K562 (cell line): ENCODE results near the gene ATP5F1D. TPM values are rescaled to one million over a fixed set of nuclear protein-coding genes. Genes with fewer than 3 reads are reported as not detected.

ENCODE experiments used
- ATF1 ChIP-seq, 2 experiments: fragments of 450-650 bp in 1 of 2; IDR thresholded peaks; 2 replicates each; pipeline ENCODE4 v1.6.1; 2016; ENCODE audit warnings: missing compliant biosample characterization in 1 of 2, missing genetic modification characterization in 1 of 2
- CCNT2 ChIP-seq: IDR thresholded peaks from 2 replicates; pipeline ENCODE4 v1.6.1; 2011; ENCODE audit warnings: borderline replicate concordance, low read depth, mild to moderate bottlenecking, moderate library complexity, mixed read lengths, low read length; ENCODE audit not compliant: insufficient read length; ENCODE audit errors: extremely low read depth
- DNMT1 ChIP-seq: fragments of 450-650 bp; IDR thresholded peaks from 2 replicates; pipeline ENCODE4 v1.6.1; 2016; ENCODE audit warnings: antibody characterized with exemption, mild to moderate bottlenecking
- E2F6 ChIP-seq, 2 experiments: IDR thresholded peaks; 2 replicates each; pipeline ENCODE4 v1.6.1; 2011; ENCODE audit warnings: borderline replicate concordance in 1 of 2, control low read depth in 1 of 2, low read depth in 1 of 2, low read length in 1 of 2, mild to moderate bottlenecking in 1 of 2, mixed read lengths in 1 of 2, moderate library complexity in 1 of 2; ENCODE audit not compliant: insufficient read depth in 1 of 2, insufficient read length in 1 of 2, poor library complexity in 1 of 2, severe bottlenecking in 1 of 2; ENCODE audit errors: extremely low read depth in 1 of 2
- E2F8 ChIP-seq: fragments of 450-650 bp; IDR thresholded peaks from 2 replicates; pipeline ENCODE4 v1.7.1; 2018; ENCODE audit warnings: mild to moderate bottlenecking, low read depth; ENCODE audit not compliant: partially characterized antibody
- EP400 ChIP-seq: fragments of 450-650 bp; IDR thresholded peaks from 2 replicates; pipeline ENCODE4 v1.6.1; 2017; ENCODE audit warnings: antibody characterized with exemption, mild to moderate bottlenecking, moderate library complexity
- MAFF ChIP-seq: IDR thresholded peaks from 2 replicates; pipeline ENCODE4 v1.6.1; 2012; ENCODE audit warnings: low read length, improper control_type of control experiment
- MBD2 ChIP-seq: sonication (generic); IDR thresholded peaks from 2 replicates; pipeline ENCODE4 v1.6.1; 2016; ENCODE audit warnings: low read depth, borderline replicate concordance
- PHB ChIP-seq: fragments of 250-450 bp; sonication (Bioruptor Pico); IDR thresholded peaks from 2 replicates; pipeline ENCODE4 v1.5.0; 2021
- POLR3A ChIP-seq: IDR thresholded peaks from 2 replicates; pipeline ENCODE4 v1.6.1; 2011; ENCODE audit warnings: borderline replicate concordance, mild to moderate bottlenecking, moderate library complexity; ENCODE audit not compliant: insufficient read length, insufficient read depth; ENCODE audit errors: extremely low read depth
- PRDM10 ChIP-seq: fragments of 450-650 bp; IDR thresholded peaks from 2 replicates; pipeline ENCODE4 v1.6.1; 2018; ENCODE audit not compliant: partially characterized antibody
- RFX1 ChIP-seq: fragments of 450-650 bp; IDR thresholded peaks from 2 replicates; pipeline ENCODE4 v1.6.1; 2016; ENCODE audit warnings: mild to moderate bottlenecking, moderate library complexity
- SAFB ChIP-seq: fragments of 200-400 bp; formaldehyde crosslinking; IDR thresholded peaks from 2 replicates; pipeline ENCODE4 v1.6.1; 2017; ENCODE audit warnings: low read depth, low read length, borderline replicate concordance
- SAFB2 ChIP-seq: fragments of 200-400 bp; formaldehyde crosslinking; IDR thresholded peaks from 2 replicates; pipeline ENCODE4 v1.6.1; 2018; ENCODE audit warnings: borderline replicate concordance, low read length, low read depth, moderate library complexity; ENCODE audit not compliant: severe bottlenecking
- SLC30A9 ChIP-seq: fragments of 250-450 bp; sonication (Bioruptor Pico); IDR thresholded peaks from 2 replicates; pipeline ENCODE4 v1.8.0; 2022; ENCODE audit warnings: mild to moderate bottlenecking, moderate library complexity
- ZBTB2 ChIP-seq: fragments of 450-650 bp; IDR thresholded peaks from 2 replicates; pipeline ENCODE4 v1.6.1; 2016; ENCODE audit warnings: antibody characterized with exemption
- ZNF174 ChIP-seq: fragments of 250-450 bp; sonication (Bioruptor Pico); IDR thresholded peaks from 2 replicates; pipeline ENCODE4 v1.4.0; 2020; ENCODE audit warnings: mild to moderate bottlenecking
- ZNF551 ChIP-seq: fragments of 250-450 bp; sonication (Bioruptor Pico); IDR thresholded peaks from 2 replicates; pipeline ENCODE4 v1.5.0; 2021; ENCODE audit warnings: mild to moderate bottlenecking, moderate library complexity
- polyA plus RNA-seq, 8 experiments: library from polyadenylated mRNA; depleted of rRNA in 4 of 8; stranded (reverse) in 5 of 8; unstranded in 3 of 8; fragments of >200 nt; fragmentation: Nextera tagmentation in 2 of 8; fragmentation: Illumina TruSeq in 1 of 8; extraction: Ambion mirVana in 2 of 8; extraction: Trizol in 1 of 8; gene quantifications; 2 replicates each; pipeline versions ENCODE4 v1.2.1 to v1.2.3, GENCODE V29; 2011 to 2014; ENCODE audit warnings: inconsistent platforms in 1 of 8, missing spikeins in 1 of 8
- total RNA-seq, 7 experiments: library from RNA; depleted of rRNA in 6 of 7; stranded (reverse); fragments of >200 nt in 6 of 7; fragmentation: Illumina TruSeq in 2 of 7; extraction: Trizol in 2 of 7; gene quantifications; 2 replicates each; pipeline versions ENCODE4 v1.2.1 to v1.2.3, GENCODE V29; 2011 to 2021; ENCODE audit warnings: low replicate concordance in 1 of 7

ATP5F1D gene
- total and polyA plus RNA-seq, 9 of the 15 experiments (the other 6 are each of a cell fraction or from before 2014, with no cell fraction given): 3.9 to 409 (median 36.8) TPM

- no peak for TF ChIP-seq ATF1 (CRISPR knock-in tag; IDR thresholded peaks at IDR 0.05)
- TF ChIP-seq ATF1 (tag; IDR thresholded peaks at IDR 0.05): no peak; the same call in 1 of the 2 replicates
- TF ChIP-seq MBD2: no peak; the same call in 1 of the 2 replicates
- no peak for TF ChIP-seq MAFF
- no peak for TF ChIP-seq CCNT2
- TF ChIP-seq ZBTB2: peak; percentile 85
- no peak for TF ChIP-seq DNMT1
- no peak for TF ChIP-seq ZNF174 (CRISPR knock-in tag)
- TF ChIP-seq PRDM10: no peak
- no peak for TF ChIP-seq EP400
- TF ChIP-seq POLR3A: no peak
- TF ChIP-seq SAFB2: no peak
- no peak for TF ChIP-seq PHB (CRISPR knock-in tag)
- peak; percentile 84; the same call in 1 of the 2 replicates for TF ChIP-seq SAFB
- TF ChIP-seq RFX1: no peak
- no peak for TF ChIP-seq E2F6 (IDR thresholded peaks at IDR 0.05; ENCODE audit: borderline replicate concordance in 1 of 2, extremely low read depth in 1 of 2, insufficient read depth in 1 of 2, insufficient read length in 1 of 2, low read depth in 1 of 2, low read length in 1 of 2, poor library complexity in 1 of 2, severe bottlenecking in 1 of 2)
- TF ChIP-seq ZNF551 (CRISPR knock-in tag): no peak
- TF ChIP-seq SLC30A9 (CRISPR knock-in tag): no peak
- TF ChIP-seq E2F8: no peak
These were observed 26.9 kb downstream of the ATP5F1D start (continued) for GRCh38 chr19:1268226-1269064.
